Endothelial cell of umbilical vein (primary cell): Measurements from ENCODE around the gene PBX2. TPM values are rescaled to one million over a fixed set of nuclear protein-coding genes. Genes with fewer than 3 reads are reported as not detected.

ENCODE experiments used
- BruUV-seq: library from RNA; stranded (reverse); fragments of 400-500 nt; replicated peaks from 2 replicates; lab custom pipeline; 2021; lab: Mats Ljungman, UMichigan
- CTCF ChIA-PET: fragments of 300-600, 350-600 bp; sonication (Branson Sonifier 250); formaldehyde crosslinking; loops from one replicate; lab custom pipeline; 2021; ENCODE audit warnings: antibody characterized with exemption, inconsistent platforms; lab: Charles Lee
- POLR2A ChIA-PET: fragments of 300-600, 350-600 bp; sonication (Branson Sonifier 250); formaldehyde crosslinking; loops from one replicate; lab custom pipeline; 2021; ENCODE audit warnings: antibody characterized with exemption, inconsistent platforms; lab: Charles Lee
- DNase-seq: peaks from one replicate; pipeline ENCODE4 v3.0.0-alpha.2; 2011; ENCODE audit warnings: low read depth, low spot score
- FAIRE-seq: peaks from 2 replicates; lab custom pipeline; 2011; peaks lifted over from hg19 to GRCh38; lab: Jason Lieb, UNC
- H2AFZ ChIP-seq: 2 replicates; pipeline ENCODE4 v1.6.0; 2012; ENCODE audit warnings: low read depth, low read length, control low read depth, inconsistent platforms
- H3K27ac ChIP-seq: 2 replicates; pipeline ENCODE4 v1.5.1; 2011; ENCODE audit warnings: low read depth, mild to moderate bottlenecking, control low read depth, low read length, moderate library complexity; ENCODE audit not compliant: insufficient read depth
- H3K27me3 ChIP-seq, 2 experiments: 2 replicates each; pipeline versions ENCODE4 v1.6.0 to v1.6.1; 2011; ENCODE audit warnings: low read length in 2 of 2, mixed read lengths in 1 of 2; ENCODE audit not compliant: control insufficient read depth in 2 of 2, insufficient read depth in 2 of 2
- H3K36me3 ChIP-seq, 2 experiments: 2 replicates in 1 of 2; 3 replicates in 1 of 2; pipeline ENCODE4 v1.5.1; 2011; ENCODE audit warnings: low read length in 2 of 2, mild to moderate bottlenecking in 1 of 2, moderate library complexity in 1 of 2; ENCODE audit not compliant: control insufficient read depth in 2 of 2, insufficient read depth in 2 of 2; ENCODE audit errors: extremely low read depth in 1 of 2
- H3K4me1 ChIP-seq: 3 replicates; pipeline ENCODE4 v1.5.1; 2011; ENCODE audit warnings: mild to moderate bottlenecking, low read length; ENCODE audit not compliant: control insufficient read depth, insufficient read depth; ENCODE audit errors: extremely low read depth
- H3K4me2 ChIP-seq: 2 replicates; pipeline ENCODE4 v1.6.1; 2011; ENCODE audit warnings: low read length, control low read depth, mixed read lengths; ENCODE audit not compliant: insufficient read depth
- H3K4me3 ChIP-seq, 3 experiments: fragments of 200-600 bp in 1 of 3; sonication (generic), shearing (Covaris generic) in 1 of 3; replicated peaks in 1 of 3; 2 replicates each; pipeline ENCODE4 v1.5.1; 2011 to 2016; ENCODE audit warnings: control low read depth in 3 of 3, low read length in 3 of 3, mild to moderate bottlenecking in 2 of 3, inconsistent platforms in 1 of 3, low read depth in 1 of 3, moderate library complexity in 1 of 3; ENCODE audit not compliant: insufficient read depth in 1 of 3
- H3K79me2 ChIP-seq: 2 replicates; pipeline ENCODE4 v1.6.0; 2012; ENCODE audit warnings: low read length, inconsistent platforms; ENCODE audit not compliant: control insufficient read depth, insufficient read depth
- H3K9ac ChIP-seq: replicated peaks from 2 replicates; pipeline ENCODE3; 2011; ENCODE audit warnings: low read length, control low read depth; ENCODE audit not compliant: insufficient read depth; ENCODE audit errors: extremely low read depth
- H3K9me1 ChIP-seq: replicated peaks from 3 replicates; pipeline ENCODE4 v1.6.0; 2011; ENCODE audit warnings: mild to moderate bottlenecking, low read length; ENCODE audit not compliant: control insufficient read depth, insufficient read depth; ENCODE audit errors: extremely low read depth
- H3K9me3 ChIP-seq: replicated peaks from 2 replicates; pipeline ENCODE4 v1.5.1; 2012; ENCODE audit warnings: low read length, inconsistent platforms; ENCODE audit not compliant: control insufficient read depth, insufficient read depth
- H4K20me1 ChIP-seq: replicated peaks from 2 replicates; pipeline ENCODE3; 2011; ENCODE audit warnings: mild to moderate bottlenecking, low read length; ENCODE audit not compliant: control insufficient read depth, insufficient read depth; ENCODE audit errors: extremely low read depth
- CTCF ChIP-seq, 2 donors: IDR thresholded peaks; 1 replicate in 1 of 2; 2 replicates in 1 of 2; pipeline ENCODE4 v1.5.1; 2011; ENCODE audit warnings: low read length in 2 of 2, mild to moderate bottlenecking in 2 of 2, moderate library complexity in 2 of 2, control low read depth in 1 of 2, inconsistent platforms in 1 of 2, low read depth in 1 of 2; ENCODE audit not compliant: insufficient read depth in 1 of 2; ENCODE audit errors: extremely low read depth in 1 of 2
- EZH2 ChIP-seq: IDR thresholded peaks from 2 replicates; pipeline ENCODE4 v1.6.1; 2012; ENCODE audit warnings: borderline replicate concordance, low read depth, mild to moderate bottlenecking, moderate library complexity, low read length, inconsistent platforms; ENCODE audit not compliant: severe bottlenecking
- FOS ChIP-seq: IDR thresholded peaks from 2 replicates; pipeline ENCODE4 v1.6.1; 2011; ENCODE audit warnings: mild to moderate bottlenecking, low read length, moderate library complexity, borderline replicate concordance; ENCODE audit not compliant: insufficient read depth
- JUN ChIP-seq: IDR thresholded peaks from 2 replicates; pipeline ENCODE4 v1.6.1; 2011; ENCODE audit warnings: borderline replicate concordance, low read depth; ENCODE audit not compliant: insufficient read length, insufficient read depth
- MAX ChIP-seq: IDR thresholded peaks from 2 replicates; pipeline ENCODE4 v1.6.1; 2011; ENCODE audit not compliant: insufficient read depth, insufficient read length
- POLR2A ChIP-seq: IDR thresholded peaks from 2 replicates; pipeline ENCODE4 v1.6.1; 2012; ENCODE audit warnings: low read depth, mild to moderate bottlenecking, control low read depth, low read length
- POLR2AphosphoS5 ChIP-seq: IDR thresholded peaks from 2 replicates; pipeline ENCODE4 v1.6.1; 2012; ENCODE audit warnings: low read depth, mild to moderate bottlenecking, control low read depth, low read length, moderate library complexity; ENCODE audit not compliant: insufficient read depth
- dilution Hi-C: fragments of 300-500 bp; cut with MboI; formaldehyde crosslinking; loops from one replicate; pipeline ENCODE4 v1.15.0; 2019; ENCODE audit warnings: low sequenced_read_pairs; ENCODE audit not compliant: extremely low pct_ligation_motif_present
- intact Hi-C: fragments of 100-400 bp; cut with micrococcal nuclease; formaldehyde crosslinking; loops from one replicate; pipeline ENCODE4 v1.10.0; 2022
- polyA plus RNA-seq, 4 experiments: library from polyadenylated mRNA; depleted of rRNA in 3 of 4; stranded (reverse) in 3 of 4; unstranded in 1 of 4; fragments of >200 nt; gene quantifications; 2 replicates each; pipeline versions ENCODE4 v1.2.1 to v1.2.3, GENCODE V29; 2011 to 2012; ENCODE audit warnings: missing spikeins in 1 of 4
- total RNA-seq: library from RNA; stranded (reverse); gene quantifications from 2 replicates; pipeline ENCODE4 v1.2.3, GENCODE V29; 2021

Gene PBX2
- total and polyA plus RNA-seq, 2 donors (not counting 3 experiments of a cell fraction or from before 2014, with no cell fraction given) = 82.3 to 100 TPM

GRCh38 chr6:32203426-32204267, 13.6 kb upstream of the PBX2 start:
- no TSS peak for BruUV-seq
- no peak for DNase-seq
- Histone ChIP-seq H3K9me3 (no peaks in the 10 kb centered on the region), H3K27me3 (no peaks in the 10 kb centered on the region), H3K27ac (no peak overlapping the region), H3K79me2 (no peaks in the 10 kb centered on the region), H3K4me2 (no peak overlapping the region), H3K9ac (no peak overlapping the region), H2AFZ (no peak overlapping the region), H3K9me1 (no peaks in the 10 kb centered on the region), H3K36me3 (peaks cover 7 to 12% of the 10 kb centered on the region in 2 experiments), H3K4me1 (no peaks in the 10 kb centered on the region), H4K20me1 (no peaks in the 10 kb centered on the region), H3K4me3 (no peak overlapping the region)
- no peak for TF ChIP-seq FOS
- TF ChIP-seq EZH2 = no peak
- TF ChIP-seq POLR2A = no peak
- no peak for TF ChIP-seq POLR2AphosphoS5
- TF ChIP-seq CTCF (IDR thresholded peaks at IDR 0.05; ENCODE audit: extremely low read depth in 1 of 2, insufficient read depth in 1 of 2, low read depth in 1 of 2, low read length in 2 of 2) = no peak
- no peak for TF ChIP-seq JUN
- no peak for TF ChIP-seq MAX
- POLR2A ChIA-PET = no interaction called here
- CTCF ChIA-PET = interaction anchor here (1.1 kb wide), 1 partner anchor 85 kb away, joined by 3 read pairs; no protein-coding TSS in a partner anchor
- intact Hi-C loops (no loop called here), dilution Hi-C loops (no loop called here)
- FAIRE-seq = no peak
